Nephron progenitor cell (in vitro differentiated cells): ENCODE measurements around the gene MPST.

ENCODE experiments used
- DNase-seq: peaks from one replicate; pipeline ENCODE4 v3.0.0; 2021
- H3K27ac Mint-ChIP-seq: 2 replicates; pipeline ENCODE4 v1.8.0; 2021; ENCODE audit warnings: mild to moderate bottlenecking, moderate library complexity, mixed read lengths
- H3K27me3 Mint-ChIP-seq: 2 replicates; pipeline ENCODE4 v1.8.0; 2021; ENCODE audit warnings: mild to moderate bottlenecking, low read depth, mixed read lengths; ENCODE audit not compliant: poor library complexity
- H3K36me3 Mint-ChIP-seq: 2 replicates; pipeline ENCODE4 v1.8.0; 2021; ENCODE audit warnings: low read depth, mixed read lengths
- H3K4me1 Mint-ChIP-seq: 2 replicates; pipeline ENCODE4 v1.8.0; 2021; ENCODE audit warnings: mixed read lengths
- H3K4me3 Mint-ChIP-seq: 2 replicates; pipeline ENCODE4 v1.8.0; 2021; ENCODE audit warnings: mild to moderate bottlenecking, moderate library complexity, mixed read lengths
- H3K9me3 Mint-ChIP-seq: 2 replicates; pipeline ENCODE4 v1.8.0; 2021; ENCODE audit warnings: mild to moderate bottlenecking, moderate library complexity, mixed read lengths
- TF ChIP-seq, protein P1 (sequence below): fragments of 200-600 bp; sonication (generic); IDR thresholded peaks from 2 replicates; pipeline ENCODE4 v1.5.0; 2021; ENCODE audit warnings: antibody characterized with exemption

Gene MPST

DNA sequence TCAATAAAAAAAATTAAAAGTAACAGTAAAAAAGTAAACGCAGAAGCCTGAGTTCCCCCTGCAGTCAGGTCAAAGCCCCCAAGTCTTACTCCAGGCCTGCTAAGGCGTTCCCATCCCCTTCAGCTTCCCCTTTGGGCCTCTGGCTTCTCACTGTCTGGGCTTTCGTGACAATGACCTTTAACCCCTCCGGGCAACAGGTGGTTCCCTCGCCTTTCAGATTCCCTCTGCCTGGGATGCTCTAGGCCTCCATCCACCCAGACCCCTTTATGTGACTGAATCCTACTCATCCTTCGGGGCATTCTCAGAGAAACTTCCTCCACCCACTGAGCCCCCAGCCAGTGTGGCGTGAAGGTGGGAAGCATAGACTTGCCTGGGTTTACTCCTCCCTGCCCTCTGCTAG, 8.0 kb downstream of the MPST start:
- no peak for DNase-seq
- no peaks in the 10 kb centered on the region for H3K9me3 Mint-ChIP-seq
- H3K27me3 Mint-ChIP-seq: peaks cover 2% of the 10 kb centered on the region
- H3K4me3 Mint-ChIP-seq: no peak overlapping the region
- H3K36me3 Mint-ChIP-seq: peaks cover 38% of the 10 kb centered on the region
- TF ChIP-seq, protein P1, sequence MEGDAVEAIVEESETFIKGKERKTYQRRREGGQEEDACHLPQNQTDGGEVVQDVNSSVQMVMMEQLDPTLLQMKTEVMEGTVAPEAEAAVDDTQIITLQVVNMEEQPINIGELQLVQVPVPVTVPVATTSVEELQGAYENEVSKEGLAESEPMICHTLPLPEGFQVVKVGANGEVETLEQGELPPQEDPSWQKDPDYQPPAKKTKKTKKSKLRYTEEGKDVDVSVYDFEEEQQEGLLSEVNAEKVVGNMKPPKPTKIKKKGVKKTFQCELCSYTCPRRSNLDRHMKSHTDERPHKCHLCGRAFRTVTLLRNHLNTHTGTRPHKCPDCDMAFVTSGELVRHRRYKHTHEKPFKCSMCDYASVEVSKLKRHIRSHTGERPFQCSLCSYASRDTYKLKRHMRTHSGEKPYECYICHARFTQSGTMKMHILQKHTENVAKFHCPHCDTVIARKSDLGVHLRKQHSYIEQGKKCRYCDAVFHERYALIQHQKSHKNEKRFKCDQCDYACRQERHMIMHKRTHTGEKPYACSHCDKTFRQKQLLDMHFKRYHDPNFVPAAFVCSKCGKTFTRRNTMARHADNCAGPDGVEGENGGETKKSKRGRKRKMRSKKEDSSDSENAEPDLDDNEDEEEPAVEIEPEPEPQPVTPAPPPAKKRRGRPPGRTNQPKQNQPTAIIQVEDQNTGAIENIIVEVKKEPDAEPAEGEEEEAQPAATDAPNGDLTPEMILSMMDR: no peak
- no peak overlapping the region for H3K27ac Mint-ChIP-seq
- H3K4me1 Mint-ChIP-seq: peaks cover 31% of the 10 kb centered on the region

DNA sequence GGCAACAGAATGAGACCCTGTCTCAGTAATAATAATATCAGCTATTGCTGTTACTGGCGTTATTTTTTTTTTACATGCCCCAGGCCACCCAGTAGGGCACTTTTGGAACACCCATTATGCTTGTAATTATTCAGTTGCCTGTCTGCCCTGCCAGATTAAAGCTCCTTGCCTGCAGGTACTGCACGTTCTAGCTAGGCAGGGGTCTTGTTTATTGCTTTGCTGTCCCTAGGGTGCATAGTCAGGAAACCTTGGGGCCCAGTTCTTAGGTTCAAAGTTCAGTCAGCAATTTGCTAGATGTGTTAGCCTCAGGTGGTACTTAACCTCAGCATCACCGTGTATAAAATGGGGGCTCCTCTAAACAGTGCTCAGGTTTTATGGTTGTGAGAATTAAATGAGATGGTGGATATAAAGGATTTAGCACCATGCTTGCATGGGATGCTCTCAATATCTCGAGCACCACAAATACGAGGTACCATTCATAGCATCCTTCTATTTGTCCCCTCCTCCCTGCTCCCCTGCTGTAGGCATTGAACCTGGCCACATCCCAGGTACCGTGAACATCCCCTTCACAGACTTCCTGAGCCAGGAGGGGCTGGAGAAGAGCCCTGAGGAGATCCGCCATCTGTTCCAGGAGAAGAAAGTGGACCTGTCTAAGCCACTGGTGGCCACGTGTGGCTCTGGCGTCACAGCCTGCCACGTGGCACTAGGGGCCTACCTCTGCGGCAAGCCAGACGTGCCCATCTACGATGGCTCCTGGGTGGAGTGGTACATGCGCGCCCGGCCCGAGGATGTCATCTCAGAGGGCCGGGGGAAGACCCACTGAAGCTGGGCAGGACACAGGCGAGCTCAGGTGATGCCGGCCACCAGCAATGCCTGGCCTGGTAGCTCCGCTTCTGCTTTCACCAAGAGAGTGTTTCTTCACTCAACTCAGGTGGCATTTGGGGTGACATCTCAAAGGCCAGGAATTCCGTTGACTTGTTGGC, 9.4 kb downstream of the MPST start:
- H3K4me3 Mint-ChIP-seq: no peak overlapping the region
- TF ChIP-seq, protein P1: no peak
- H3K27me3 Mint-ChIP-seq: peaks cover 5% of the 10 kb centered on the region
- H3K36me3 Mint-ChIP-seq: peaks cover 32% of the 10 kb centered on the region
- H3K4me1 Mint-ChIP-seq: peaks cover 37% of the 10 kb centered on the region
- no peak overlapping the region for H3K27ac Mint-ChIP-seq
- DNase-seq: no peak
- H3K9me3 Mint-ChIP-seq: no peaks in the 10 kb centered on the region

DNA sequence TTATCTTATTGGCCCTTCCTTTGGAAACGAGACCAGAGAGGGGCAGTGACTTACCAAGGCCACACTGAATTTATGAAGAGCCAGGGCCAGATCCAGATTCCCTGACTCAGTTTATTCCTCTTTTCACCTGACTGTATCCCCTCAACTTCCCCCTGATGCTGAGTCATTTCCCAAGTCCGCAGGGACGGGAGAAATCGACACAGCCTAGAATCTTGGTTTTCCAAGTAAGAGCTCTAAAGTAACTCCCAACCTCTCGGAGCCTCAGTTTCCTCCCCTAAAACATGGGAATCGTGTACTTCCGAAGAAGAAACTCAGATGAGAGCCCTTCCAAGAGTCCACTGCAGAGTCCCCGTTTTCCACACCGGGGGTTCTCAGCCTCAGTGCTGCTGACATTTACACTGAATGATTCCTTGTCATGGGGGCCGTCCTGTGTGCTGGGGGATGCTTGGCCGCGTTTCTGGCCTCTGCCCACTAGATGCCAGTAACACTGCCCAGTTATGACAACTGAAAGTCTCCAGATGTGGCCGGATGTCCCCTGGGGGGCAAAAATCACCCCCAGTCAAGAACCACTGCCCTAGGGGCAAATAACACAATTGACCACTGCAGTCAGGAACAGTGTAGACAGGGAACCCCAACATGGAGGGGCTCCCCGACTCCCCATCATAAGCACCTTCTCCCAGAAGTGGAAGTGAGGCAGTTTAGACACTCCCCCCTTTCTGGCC, 11.2 kb downstream of the MPST start:
- peak overlapping the region; percentile 58 for H3K27ac Mint-ChIP-seq
- peaks cover 5% of the 10 kb centered on the region for H3K27me3 Mint-ChIP-seq
- peaks cover 20% of the 10 kb centered on the region for H3K36me3 Mint-ChIP-seq
- no peak overlapping the region for H3K4me3 Mint-ChIP-seq
- H3K4me1 Mint-ChIP-seq: peaks cover 36% of the 10 kb centered on the region
- no peak for DNase-seq
- no peaks in the 10 kb centered on the region for H3K9me3 Mint-ChIP-seq
- TF ChIP-seq, protein P1: no peak

DNA sequence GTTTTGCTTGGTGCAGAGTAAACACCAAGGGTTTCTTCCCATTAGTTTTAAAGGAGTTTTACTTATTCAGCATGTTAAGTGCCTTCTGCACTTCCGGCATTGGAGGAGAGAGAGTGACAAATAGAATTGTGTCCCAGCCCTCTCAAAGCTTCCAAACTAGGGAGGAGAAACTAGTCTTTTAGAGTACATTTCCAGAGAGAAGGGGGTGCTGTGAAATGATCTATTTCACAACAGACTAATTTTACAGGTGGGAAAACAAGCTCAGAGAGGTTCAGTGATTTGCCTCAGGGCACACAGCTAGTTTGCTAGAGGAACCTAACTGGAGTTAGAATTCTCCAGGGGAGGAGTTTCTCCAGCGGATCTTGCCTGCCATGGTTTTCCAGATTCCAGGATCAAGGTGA, 12.6 kb downstream of the MPST start:
- Mint-ChIP-seq H3K4me1 (peaks cover 30% of the 10 kb centered on the region), H3K36me3 (peaks cover 9% of the 10 kb centered on the region), H3K27ac (peak overlapping the region; percentile 62), H3K4me3 (no peak overlapping the region), H3K9me3 (no peaks in the 10 kb centered on the region), H3K27me3 (peaks cover 9% of the 10 kb centered on the region)
- no peak for DNase-seq
- TF ChIP-seq, protein P1: no peak

DNA sequence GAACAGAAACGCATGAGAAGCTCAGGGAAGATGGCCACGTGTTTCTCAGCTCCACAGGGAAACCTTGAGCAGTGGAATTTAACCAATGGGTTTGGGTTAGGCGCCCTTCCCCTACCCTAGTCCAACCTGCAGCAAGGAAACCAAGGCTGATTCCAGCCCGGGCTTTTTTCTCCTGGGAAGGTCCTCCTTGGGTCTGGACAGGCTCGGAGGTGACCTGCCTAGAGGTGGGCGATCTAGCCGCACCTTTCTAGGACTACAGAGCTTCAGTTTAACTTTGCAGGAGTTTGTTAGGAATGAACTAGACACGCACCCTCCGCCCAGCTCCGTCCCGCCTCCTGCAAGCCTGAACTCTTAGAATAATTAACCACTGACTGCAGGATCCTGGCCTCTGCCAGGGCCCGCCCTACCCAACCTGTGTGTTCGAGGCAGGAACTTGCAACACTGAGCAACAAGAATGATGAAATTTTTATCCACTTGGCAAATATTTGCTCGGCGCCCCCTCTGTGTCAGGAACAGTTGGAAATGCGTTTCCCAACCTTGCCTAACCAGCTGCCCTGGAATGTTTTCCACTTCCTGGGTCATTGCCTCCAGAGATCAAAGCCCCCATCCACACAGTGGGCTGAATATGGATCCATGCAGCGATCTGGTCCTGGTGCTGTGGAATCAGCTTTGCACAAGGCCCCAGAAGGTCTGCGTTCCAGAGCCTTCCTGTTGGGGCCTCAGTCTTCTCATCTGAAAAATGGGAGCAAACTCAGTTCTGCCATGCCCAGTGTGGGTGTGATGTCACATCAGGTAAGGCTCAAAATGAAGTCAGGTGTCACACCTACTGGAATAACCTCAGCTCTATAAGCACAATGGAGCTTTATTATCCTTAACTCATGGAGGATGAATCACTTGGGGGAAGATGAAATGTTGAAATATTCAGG, 13.3 kb downstream of the MPST start:
- Mint-ChIP-seq H3K4me1 (peaks cover 30% of the 10 kb centered on the region), H3K36me3 (peaks cover 2% of the 10 kb centered on the region), H3K4me3 (no peak overlapping the region), H3K27ac (no peak overlapping the region), H3K9me3 (no peaks in the 10 kb centered on the region), H3K27me3 (peaks cover 11% of the 10 kb centered on the region)
- DNase-seq: no peak
- TF ChIP-seq, protein P1: no peak
